Neural crest cell (in vitro differentiated cells): ENCODE data around the gene ACAP2. TPM values are rescaled to one million over a fixed set of nuclear protein-coding genes. Genes with fewer than 3 reads are reported as not detected.

Experiments
- DNase-seq: peaks from one replicate; pipeline ENCODE4 v3.0.0; 2021; ENCODE audit warnings: low read depth, mixed read lengths, low spot score
- H3K27ac Mint-ChIP-seq: one replicate; pipeline ENCODE4 v1.8.0; 2021; ENCODE audit warnings: mild to moderate bottlenecking, mixed read lengths; ENCODE audit not compliant: unreplicated experiment
- H3K27me3 Mint-ChIP-seq: 2 replicates; pipeline ENCODE4 v1.8.0; 2021; ENCODE audit warnings: low read depth, mild to moderate bottlenecking, mixed read lengths
- H3K36me3 Mint-ChIP-seq: 2 replicates; pipeline ENCODE4 v1.8.0; 2021; ENCODE audit warnings: low read depth, mild to moderate bottlenecking, mixed read lengths
- H3K4me1 Mint-ChIP-seq: 2 replicates; pipeline ENCODE4 v1.8.0; 2021; ENCODE audit warnings: mixed read lengths
- H3K4me3 Mint-ChIP-seq: one replicate; pipeline ENCODE4 v1.8.0; 2021; ENCODE audit warnings: mild to moderate bottlenecking, mixed read lengths
- H3K9me3 Mint-ChIP-seq: 2 replicates; pipeline ENCODE4 v1.8.0; 2021; ENCODE audit warnings: mixed read lengths
- CTCF ChIP-seq: fragments of 200-600 bp; sonication (generic); conservative IDR thresholded peaks from 2 replicates; pipeline ENCODE4 v1.5.0; 2021; ENCODE audit warnings: antibody characterized with exemption, mild to moderate bottlenecking
- total RNA-seq: library from RNA; stranded (reverse); gene quantifications from 2 replicates; pipeline ENCODE4 v1.2.1, GENCODE V29; 2021

ACAP2 gene
- total RNA-seq, 1 donor from 2014 or later = 35.7 TPM

GRCh38 chr3:195224980-195225580 lies 217.7 kb downstream of the ACAP2 start:
- no peak for DNase-seq
- no peaks in the 10 kb centered on the region for H3K9me3 Mint-ChIP-seq
- H3K36me3 Mint-ChIP-seq = peaks cover 12% of the 10 kb centered on the region
- TF ChIP-seq CTCF = no peak
- peaks cover 8% of the 10 kb centered on the region for H3K4me1 Mint-ChIP-seq
- H3K4me3 Mint-ChIP-seq = no peak overlapping the region
- H3K27me3 Mint-ChIP-seq = no peaks in the 10 kb centered on the region
- no peak overlapping the region for H3K27ac Mint-ChIP-seq

Other genes starting within 250 kb of the ACAP2 start
- gene XXYLT1, start 171.9 kb downstream of the ACAP2 start, total RNA-seq = 41.1 and 41.2 TPM in 2 replicates
- gene PPP1R2, start 100.3 kb upstream of the ACAP2 start, total RNA-seq = 29.6 and 31.5 TPM in 2 replicates
- 1.1 and 1.7 TPM in 2 replicates for gene APOD, start 140.9 kb upstream of the ACAP2 start, total RNA-seq